ENCODE data around the gene TSSK2.
A peak's percentile ranks its signal among the peaks of the same experiment; 100 is the strongest.

TSSK2 gene

DNA sequence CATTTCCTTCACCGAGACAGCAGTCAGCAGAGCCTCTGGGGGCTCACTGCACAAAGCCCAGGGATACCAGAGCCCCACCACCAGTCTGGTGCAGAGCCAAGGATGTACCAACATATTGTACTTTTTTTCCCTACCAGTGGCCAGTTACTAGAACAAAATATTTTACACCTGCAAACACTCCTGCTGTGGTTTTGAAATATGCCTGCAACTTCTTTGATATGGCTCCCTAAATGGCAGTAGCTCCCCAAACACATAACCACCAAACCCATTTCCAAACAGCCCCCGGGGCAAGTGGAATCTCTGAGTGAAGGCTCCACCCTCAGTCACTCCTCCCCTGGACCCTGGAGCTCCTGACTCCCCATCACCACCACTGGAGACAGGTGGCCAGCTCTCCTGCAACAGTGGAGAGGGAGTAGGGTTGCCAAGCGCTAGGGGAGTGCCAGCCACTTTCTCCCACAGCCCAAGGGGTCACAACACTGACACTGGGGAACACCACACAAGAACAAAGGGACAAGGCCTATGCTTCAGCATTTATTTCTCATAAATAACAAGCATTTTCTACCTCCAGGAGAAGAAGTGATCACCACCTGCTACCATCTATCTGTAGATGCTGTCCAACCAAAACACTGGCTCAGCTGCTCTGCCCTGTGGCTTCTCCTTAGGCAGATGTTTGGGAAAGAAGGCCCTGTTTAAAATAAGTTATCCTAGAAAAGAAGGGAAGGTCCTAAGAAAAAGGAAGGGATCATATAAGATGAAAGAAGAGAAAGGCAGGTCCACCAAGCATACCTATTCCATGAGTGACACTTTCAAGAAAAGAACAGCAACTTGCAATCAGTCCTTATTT is 24.0 kb upstream of the TSSK2 start:
- no peak for DNase-seq

DNA sequence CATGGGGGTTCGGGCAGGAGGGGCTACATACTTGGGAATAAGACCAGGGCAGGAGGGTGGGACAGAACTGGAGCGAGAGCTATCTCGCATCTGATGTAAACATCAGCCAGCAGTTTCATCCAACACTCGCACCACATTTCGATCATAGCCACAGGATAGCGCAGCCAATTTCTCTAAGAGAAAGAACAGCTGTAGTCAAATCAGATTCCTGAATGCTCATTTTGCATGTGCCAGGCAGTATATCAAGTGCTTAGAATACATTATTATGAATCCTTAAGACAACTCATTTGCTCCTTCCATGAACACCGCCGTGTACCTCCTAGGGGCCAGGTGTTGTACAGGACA is 23.4 kb upstream of the TSSK2 start:
- DNase-seq = no peak

DNA sequence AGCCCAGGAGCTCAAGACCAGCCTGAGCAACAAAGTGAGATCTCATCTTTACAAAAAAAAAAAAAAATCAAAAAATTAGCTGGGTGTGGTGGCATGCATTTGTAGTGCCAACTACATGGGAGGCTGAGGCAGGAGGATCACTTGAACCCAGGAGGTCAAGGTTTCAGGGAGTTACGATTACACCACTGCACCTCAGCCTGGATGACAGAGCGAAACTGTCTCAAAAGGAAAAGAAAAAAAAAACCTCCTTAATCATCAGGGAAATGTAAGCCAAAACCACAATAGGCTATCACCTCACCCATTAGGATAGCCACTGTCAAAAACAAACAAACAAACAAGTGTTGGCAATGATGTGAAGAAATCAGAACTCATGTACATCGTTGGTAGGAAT is 22.3 kb upstream of the TSSK2 start:
- no peak for DNase-seq

DNA sequence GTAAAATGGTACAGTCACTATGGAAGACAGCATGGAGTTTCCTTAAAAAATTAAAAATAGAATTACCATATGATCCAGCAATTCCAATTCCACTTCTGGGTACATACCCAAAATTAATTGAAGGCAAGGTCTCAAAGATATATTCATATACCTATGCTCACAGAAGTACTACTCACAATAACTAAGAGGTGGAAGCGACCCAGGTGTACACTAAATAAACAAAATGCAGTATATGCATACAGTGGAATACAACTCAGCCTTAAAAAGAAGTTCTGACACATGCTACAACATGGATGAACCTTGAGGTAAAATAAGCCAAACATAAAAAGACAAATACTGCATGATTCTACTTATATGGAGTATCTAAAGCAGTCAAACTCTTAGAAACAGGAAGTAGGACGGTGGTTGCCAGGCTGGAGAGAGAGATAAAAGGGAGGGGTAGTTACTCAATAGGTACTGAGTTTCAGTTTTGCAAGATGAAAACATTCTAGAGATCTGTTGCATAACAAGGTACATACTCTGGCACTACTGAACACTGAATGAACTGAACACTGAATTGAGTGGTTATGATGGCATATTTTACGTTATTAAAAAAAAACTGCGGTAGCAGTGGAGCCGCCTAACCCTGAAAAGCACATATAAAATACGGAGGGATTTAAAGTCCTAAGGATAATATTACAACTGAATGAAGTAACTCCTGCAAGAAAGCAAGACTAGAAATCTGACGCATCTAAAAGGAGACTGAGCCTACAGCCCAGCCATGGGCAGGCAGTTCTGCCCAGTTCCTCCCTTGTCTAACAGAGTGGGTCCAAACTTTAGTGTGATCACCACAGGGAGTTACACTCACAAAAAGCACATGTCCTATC is 21.7 kb upstream of the TSSK2 start:
- peak; percentile 18 for DNase-seq

DNA sequence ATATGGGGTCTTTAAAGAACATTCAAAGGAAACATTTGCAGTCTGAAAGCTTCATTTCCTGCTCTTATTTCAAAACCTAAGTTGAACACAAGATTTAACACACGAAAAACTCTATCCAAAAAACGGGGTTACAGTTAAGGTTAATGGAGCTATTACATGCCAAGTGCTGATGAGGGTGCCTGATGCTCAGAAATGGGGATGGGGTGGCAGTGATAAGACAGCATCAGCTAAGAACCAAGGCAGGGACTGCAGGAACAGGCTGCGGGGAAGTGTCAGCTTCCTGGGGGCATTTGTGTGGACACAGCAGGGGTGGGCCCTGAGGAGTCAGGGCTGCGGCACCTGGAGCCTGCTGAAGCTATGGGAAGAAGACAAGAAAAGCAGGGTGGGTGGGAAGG is 21.0 kb upstream of the TSSK2 start:
- DNase-seq = no peak

DNA sequence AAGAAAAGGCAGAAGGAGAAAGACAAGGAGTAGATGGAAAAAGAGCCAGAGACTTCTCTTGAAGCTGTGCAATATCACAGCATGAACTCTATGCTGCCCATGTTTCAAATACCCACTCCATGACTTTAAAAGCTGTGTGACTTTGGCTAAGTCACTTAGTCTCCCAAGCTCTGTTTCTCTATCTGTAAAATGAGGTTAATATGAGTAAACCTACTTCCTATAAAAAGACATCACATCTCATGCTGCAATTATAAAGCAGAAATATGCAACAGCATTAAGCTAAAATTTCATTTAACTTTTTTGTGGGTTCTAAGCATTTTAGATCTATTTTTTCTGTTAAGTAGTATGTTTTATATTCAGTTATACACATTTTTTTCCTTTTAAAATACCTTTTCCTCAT is 20.5 kb upstream of the TSSK2 start:
- no peak for DNase-seq

GRCh38 chr22:19111140-19111539 is 20.0 kb upstream of the TSSK2 start:
- DNase-seq = no peak

GRCh38 chr22:19111584-19111983 is 19.5 kb upstream of the TSSK2 start:
- DNase-seq = no peak

DNA sequence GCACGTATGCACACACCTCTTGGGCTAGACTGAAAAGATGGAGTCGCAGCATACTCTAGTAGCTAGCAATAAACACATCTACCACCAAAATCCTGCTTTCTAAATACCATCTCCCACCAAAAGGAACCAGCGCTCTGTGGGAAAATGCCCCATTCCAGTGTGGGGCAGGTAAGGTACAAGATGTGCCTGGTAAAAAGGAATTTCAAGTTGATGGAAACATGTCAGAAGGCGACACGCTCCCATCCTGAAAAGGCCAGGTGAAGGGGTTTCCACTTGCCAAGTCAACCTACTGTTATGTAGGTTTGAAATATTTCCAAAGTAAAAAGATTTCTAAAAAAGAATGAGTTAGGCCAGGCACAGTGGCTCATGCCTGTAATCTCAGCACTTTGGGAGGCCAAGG is 17.7 kb upstream of the TSSK2 start:
- DNase-seq = no peak

DNA sequence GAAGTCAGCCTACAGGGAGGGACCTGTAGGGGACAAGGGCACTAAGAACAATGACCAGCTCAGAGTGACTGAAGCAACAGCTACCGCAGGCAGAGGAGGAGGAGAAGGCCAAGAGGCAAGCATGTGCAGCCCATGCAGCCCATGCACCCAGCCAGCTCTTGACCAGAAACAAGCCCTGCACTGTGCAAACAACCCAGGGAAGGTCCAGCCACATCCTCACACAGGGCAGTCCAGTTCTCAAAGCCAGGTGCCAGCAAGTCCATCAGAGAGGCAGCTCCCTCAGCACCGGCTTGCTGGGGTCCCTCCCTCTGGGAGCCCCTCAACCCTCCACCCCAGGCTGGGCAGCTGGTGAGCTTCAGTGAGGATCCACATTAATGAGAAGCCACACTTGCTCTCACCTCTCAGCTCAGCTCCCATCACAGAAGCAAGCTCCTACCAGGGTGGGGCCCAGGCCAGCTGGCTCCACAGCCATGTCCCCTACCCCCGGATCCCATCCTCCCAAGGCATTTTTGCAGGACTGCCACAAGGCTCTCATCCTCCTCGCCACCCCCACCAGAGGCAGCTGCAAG is 16.0 kb upstream of the TSSK2 start:
- no peak for DNase-seq

DNA sequence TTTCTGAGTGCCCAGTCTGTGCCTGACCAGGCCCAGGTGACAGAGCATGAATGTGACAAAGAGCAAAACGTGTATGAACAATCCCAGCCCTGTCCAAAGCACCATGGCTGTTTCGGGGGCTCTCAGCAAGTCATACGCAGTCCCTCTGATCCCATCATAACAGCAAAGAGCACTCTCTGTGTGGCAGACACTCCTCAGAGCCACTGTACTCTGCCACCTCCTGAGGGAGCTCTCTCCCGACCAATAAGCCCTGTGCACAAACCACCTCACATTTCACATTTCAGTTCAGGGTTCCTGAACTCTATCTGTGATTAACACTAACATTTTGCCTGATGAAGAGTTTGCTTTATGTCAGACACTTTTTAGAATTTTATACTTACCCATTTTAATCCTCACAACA is 15.5 kb upstream of the TSSK2 start:
- DNase-seq = no peak

DNA sequence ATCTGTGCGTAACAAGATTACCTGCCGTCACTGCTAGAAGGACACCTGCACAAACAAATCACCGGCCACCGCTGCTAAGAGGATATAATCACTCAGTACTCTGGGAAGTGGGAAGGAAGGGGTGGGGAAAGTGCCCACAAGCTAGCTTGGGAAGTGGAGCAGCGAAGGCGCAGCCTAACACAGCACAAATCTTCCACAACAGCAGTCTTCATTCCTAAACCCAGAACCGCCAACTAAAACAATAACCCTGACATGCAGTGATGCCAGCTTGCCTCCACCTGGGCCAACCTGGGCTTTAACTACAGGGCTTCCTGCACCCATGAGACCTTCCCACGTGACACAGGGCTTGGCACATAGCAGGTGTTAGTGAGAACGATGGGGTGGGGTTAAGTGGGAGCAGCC is 14.0 kb upstream of the TSSK2 start:
- peak; percentile 84 for DNase-seq

DNA sequence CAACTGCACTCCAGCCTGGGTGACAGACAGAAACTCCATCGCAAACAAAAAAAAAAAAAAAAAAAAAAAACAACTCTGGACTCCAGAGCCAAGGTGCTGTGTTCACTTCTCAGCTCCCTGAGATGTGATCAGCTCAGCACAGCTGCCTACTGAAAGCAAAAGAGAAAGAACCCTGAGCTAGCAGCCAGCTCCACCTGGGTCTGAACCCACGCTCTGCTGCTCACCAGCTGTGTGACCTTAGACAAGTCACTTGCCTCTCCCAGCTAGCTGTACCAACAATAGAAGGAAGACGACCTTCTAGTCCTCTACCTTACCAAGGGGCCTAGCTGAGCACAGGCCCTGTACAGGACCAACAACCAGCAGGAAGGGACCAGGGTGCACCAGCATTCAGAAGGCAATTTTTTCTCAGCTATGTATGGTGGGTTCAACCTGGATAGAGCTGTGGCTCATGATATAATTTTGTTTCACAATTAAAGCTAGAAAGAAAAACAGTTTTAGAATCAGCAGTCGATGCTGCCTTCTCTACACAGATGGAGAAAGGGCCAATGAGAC is 12.7 kb upstream of the TSSK2 start:
- no peak for DNase-seq

DNA sequence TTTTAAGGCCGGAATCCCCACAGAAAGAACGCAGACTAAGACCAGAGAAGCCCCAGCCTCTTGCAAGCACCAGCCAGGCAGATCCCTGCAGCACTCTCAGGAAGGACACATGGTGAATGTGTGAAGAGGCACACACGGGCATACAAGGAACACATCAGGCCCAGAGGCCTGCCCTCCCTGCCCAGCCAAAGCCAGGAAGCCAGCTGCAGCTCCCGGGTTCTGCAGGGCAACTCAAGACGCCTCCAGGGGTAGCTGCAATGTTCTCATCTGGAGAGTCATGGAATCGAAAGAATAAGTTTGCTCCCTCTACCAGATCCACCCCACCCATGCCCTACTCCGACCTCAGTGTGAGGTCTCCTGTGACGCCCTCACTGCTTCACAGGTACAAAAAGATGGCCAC is 11.2 kb upstream of the TSSK2 start:
- no peak for DNase-seq

GRCh38 chr22:19120829-19121630 is 10.1 kb upstream of the TSSK2 start:
- DNase-seq = peak; percentile 57

DNA sequence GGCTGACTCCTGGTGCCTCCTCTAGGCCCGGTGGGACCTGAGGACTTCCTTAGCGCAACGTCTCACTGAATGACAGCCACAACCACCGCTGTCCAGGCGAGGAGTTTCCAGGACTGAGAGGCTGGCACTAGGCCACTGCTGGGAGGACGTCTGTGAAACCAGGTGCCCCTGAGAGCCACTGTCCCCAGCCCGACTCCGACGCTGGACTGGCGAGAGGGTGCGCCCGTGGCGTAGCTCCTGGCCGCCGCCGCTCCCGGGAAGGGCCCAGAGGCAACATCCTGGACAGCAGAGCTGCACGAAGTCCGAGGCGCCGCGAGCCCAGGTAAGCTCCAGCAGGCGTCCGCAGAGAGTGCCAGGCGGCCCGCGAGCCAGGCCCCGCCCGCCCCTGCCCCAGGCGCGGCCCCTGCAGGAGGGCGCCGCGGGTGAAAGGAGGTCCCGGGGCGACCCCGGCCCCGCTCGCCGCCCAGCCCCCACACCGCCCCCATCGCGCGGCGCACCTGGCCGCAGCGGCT is 9.4 kb upstream of the TSSK2 start:
- DNase-seq = peak; percentile 59

DNA sequence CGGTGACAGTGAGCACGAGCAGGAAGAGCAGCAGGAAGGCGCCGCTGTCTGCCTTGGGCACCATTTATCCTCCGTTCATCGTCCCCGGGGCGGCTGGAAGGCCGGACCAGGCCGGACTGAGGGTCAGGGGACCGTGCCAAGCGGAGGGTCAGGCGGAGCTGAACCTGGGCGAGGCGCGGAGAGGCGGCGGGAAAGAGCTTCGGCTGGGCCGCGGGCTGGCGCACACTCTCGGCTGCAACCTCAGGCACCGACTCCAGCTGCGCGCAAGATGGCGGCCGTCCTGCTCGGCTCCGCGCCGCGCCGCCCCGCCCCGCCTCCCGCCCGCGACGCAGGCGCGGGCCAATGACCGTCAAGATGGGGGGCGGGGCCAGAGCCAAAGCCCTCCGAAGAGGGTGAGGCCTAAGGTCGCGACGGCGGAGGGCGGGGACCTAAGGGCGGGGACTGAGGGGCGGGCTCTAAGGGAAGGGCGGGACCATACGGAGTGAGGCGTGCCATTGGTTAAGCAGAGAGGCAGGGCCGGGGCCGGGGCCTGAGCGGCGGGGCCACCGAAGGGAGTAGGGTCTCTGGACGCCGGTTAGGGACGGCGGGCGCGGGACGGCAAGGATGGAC is 8.9 kb upstream of the TSSK2 start, which contains the start of gene DGCR2:
TSS of gene DGCR2 (minus strand) at position 270 of the 609 bp plus-strand sequence. CDS start at position 64, 206 bp downstream.
- peak; percentile 93 for DNase-seq

GRCh38 chr22:19122752-19123492 is 8.2 kb upstream of the TSSK2 start:
- peak; percentile 56 for DNase-seq

DNA sequence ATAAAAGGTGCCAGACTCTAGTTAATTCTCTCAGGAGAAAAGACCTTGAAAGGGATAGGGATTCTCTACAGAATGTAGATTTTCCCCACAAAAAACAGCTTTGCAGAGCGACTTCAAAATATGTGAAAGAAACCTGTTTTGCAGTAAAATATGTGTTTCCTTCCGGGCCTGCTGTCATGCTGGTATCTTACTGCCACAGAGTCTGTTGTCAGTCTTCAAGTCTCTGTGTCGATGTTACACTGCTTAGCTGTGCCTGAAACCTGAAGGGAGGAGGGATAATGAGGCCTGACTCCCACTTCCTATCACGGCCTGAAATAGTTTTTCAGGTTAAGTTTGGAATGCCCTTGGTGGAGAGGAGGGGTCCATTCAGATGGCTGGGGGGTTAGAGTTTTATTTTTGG is 7.2 kb upstream of the TSSK2 start:
- no peak for DNase-seq

DNA sequence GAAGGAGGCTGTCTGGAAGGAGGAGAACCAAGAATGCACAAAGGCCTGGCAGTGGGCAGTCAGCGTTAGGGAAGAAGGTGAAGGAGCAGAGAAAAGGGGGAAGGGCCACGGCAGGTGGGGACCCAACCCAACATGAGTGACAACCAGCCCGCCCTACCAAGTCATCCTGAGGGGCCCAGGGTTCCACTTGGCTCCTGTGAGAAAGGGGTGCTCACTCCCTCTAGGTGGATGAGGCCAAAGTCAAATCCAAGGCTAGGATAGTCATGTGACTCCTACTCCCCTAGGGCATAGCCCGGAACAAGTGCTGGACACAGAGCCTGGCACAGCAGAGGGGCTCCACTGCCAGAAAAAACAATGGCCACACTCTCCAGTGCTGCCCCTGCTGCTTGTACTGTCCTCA is 6.7 kb upstream of the TSSK2 start:
- DNase-seq = no peak

GRCh38 chr22:19125011-19125410 is 6.1 kb upstream of the TSSK2 start:
- DNase-seq = no peak
